GM20431 (cell line): ENCODE results near the gene ZCCHC2.

ENCODE experiments used
- in situ Hi-C: fragments of 300-500 bp; cut with MseI, MboI; formaldehyde crosslinking; loops from one replicate; pipeline ENCODE4 v1.15.0; 2020; ENCODE audit warnings: low sequenced_read_pairs; ENCODE audit not compliant: unreplicated experiment

Gene ZCCHC2

GRCh38 chr18:62522504-62523254 lies at the start of gene ZCCHC2:
Gene ZCCHC2 (plus strand): TSS chr18:62523025. CDS start chr18:62523425, 400 bp downstream.
- in situ Hi-C loops = no loop called here

GRCh38 chr18:62479574-62479973 lies 43.3 kb upstream of the ZCCHC2 start:
- in situ Hi-C loops = no loop called here

- in situ Hi-C loops = no loop called here
These were observed 41.9 kb upstream of the ZCCHC2 start for GRCh38 chr18:62480927-62481326.

GRCh38 chr18:62484941-62485340 lies 37.9 kb upstream of the ZCCHC2 start:
- in situ Hi-C loops = no loop called here

- in situ Hi-C loops = no loop called here
These were observed 37.1 kb upstream of the ZCCHC2 start for GRCh38 chr18:62485684-62486083.

- in situ Hi-C loops = no loop called here
These were observed 36.4 kb upstream of the ZCCHC2 start for GRCh38 chr18:62486290-62486964.

GRCh38 chr18:62487161-62487560 lies 35.7 kb upstream of the ZCCHC2 start:
- in situ Hi-C loops = no loop called here

GRCh38 chr18:62490967-62491695 lies 31.7 kb upstream of the ZCCHC2 start:
- in situ Hi-C loops = no loop called here

- in situ Hi-C loops = no loop called here
These were observed 29.6 kb upstream of the ZCCHC2 start for GRCh38 chr18:62493033-62493862.

- in situ Hi-C loops = no loop called here
These were observed 28.1 kb upstream of the ZCCHC2 start for GRCh38 chr18:62494764-62495163.

- in situ Hi-C loops = no loop called here
These were observed 26.6 kb upstream of the ZCCHC2 start for GRCh38 chr18:62496262-62496661.

- in situ Hi-C loops = no loop called here
These were observed 25.5 kb upstream of the ZCCHC2 start for GRCh38 chr18:62497190-62497772.

- in situ Hi-C loops = no loop called here
These were observed 24.1 kb upstream of the ZCCHC2 start for GRCh38 chr18:62498616-62499262.

- in situ Hi-C loops = no loop called here
These were observed 23.6 kb upstream of the ZCCHC2 start for GRCh38 chr18:62499263-62499650.

- in situ Hi-C loops = no loop called here
These were observed 22.7 kb upstream of the ZCCHC2 start for GRCh38 chr18:62500174-62500573.

- in situ Hi-C loops = no loop called here
These were observed 21.7 kb upstream of the ZCCHC2 start for GRCh38 chr18:62500966-62501591.

- in situ Hi-C loops = no loop called here
These were observed 16.9 kb upstream of the ZCCHC2 start for GRCh38 chr18:62505669-62506494.

- in situ Hi-C loops = no loop called here
These were observed 16.2 kb upstream of the ZCCHC2 start for GRCh38 chr18:62506495-62507143.
